Nephron progenitor cell (in vitro differentiated cells): ENCODE results near the gene ALLC.

Experiments used
- DNase-seq: peaks from one replicate; pipeline ENCODE4 v3.0.0; 2021
- H3K27ac Mint-ChIP-seq: 2 replicates; pipeline ENCODE4 v1.8.0; 2021; ENCODE audit warnings: mild to moderate bottlenecking, moderate library complexity, mixed read lengths
- H3K27me3 Mint-ChIP-seq: 2 replicates; pipeline ENCODE4 v1.8.0; 2021; ENCODE audit warnings: mild to moderate bottlenecking, low read depth, mixed read lengths; ENCODE audit not compliant: poor library complexity
- H3K36me3 Mint-ChIP-seq: 2 replicates; pipeline ENCODE4 v1.8.0; 2021; ENCODE audit warnings: low read depth, mixed read lengths
- H3K4me1 Mint-ChIP-seq: 2 replicates; pipeline ENCODE4 v1.8.0; 2021; ENCODE audit warnings: mixed read lengths
- H3K4me3 Mint-ChIP-seq: 2 replicates; pipeline ENCODE4 v1.8.0; 2021; ENCODE audit warnings: mild to moderate bottlenecking, moderate library complexity, mixed read lengths
- H3K9me3 Mint-ChIP-seq: 2 replicates; pipeline ENCODE4 v1.8.0; 2021; ENCODE audit warnings: mild to moderate bottlenecking, moderate library complexity, mixed read lengths
- CTCF ChIP-seq: fragments of 200-600 bp; sonication (generic); IDR thresholded peaks from 2 replicates; pipeline ENCODE4 v1.5.0; 2021; ENCODE audit warnings: antibody characterized with exemption

Gene ALLC

GRCh38 chr2:3703757-3704355, 45.9 kb downstream of the ALLC start:
- Mint-ChIP-seq H3K27me3 (peaks cover 52% of the 10 kb centered on the region), H3K27ac (no peak overlapping the region), H3K4me3 (no peak overlapping the region), H3K4me1 (peaks cover 6% of the 10 kb centered on the region), H3K9me3 (peaks cover 20% of the 10 kb centered on the region), H3K36me3 (peaks cover 9% of the 10 kb centered on the region)
- TF ChIP-seq CTCF = no peak
- no peak for DNase-seq

- peaks cover 51% of the 10 kb centered on the region for H3K27me3 Mint-ChIP-seq
- H3K36me3 Mint-ChIP-seq = peaks cover 9% of the 10 kb centered on the region
- DNase-seq = no peak
- no peak overlapping the region for H3K27ac Mint-ChIP-seq
- H3K4me1 Mint-ChIP-seq = peaks cover 6% of the 10 kb centered on the region
- H3K9me3 Mint-ChIP-seq = peaks cover 20% of the 10 kb centered on the region
- TF ChIP-seq CTCF = no peak
- H3K4me3 Mint-ChIP-seq = peak overlapping the region; percentile 73
These were observed 46.7 kb downstream of the ALLC start for GRCh38 chr2:3704692-3705091.

- peaks cover 51% of the 10 kb centered on the region for H3K27me3 Mint-ChIP-seq
These were observed 47.8 kb downstream of the ALLC start for GRCh38 chr2:3705782-3706181.

GRCh38 chr2:3706892-3707291, 48.9 kb downstream of the ALLC start:
- Mint-ChIP-seq H3K4me1 (peaks cover 6% of the 10 kb centered on the region), H3K4me3 (no peak overlapping the region), H3K27me3 (peaks cover 40% of the 10 kb centered on the region), H3K36me3 (peaks cover 9% of the 10 kb centered on the region), H3K9me3 (peaks cover 17% of the 10 kb centered on the region), H3K27ac (no peak overlapping the region)
- no peak for TF ChIP-seq CTCF
- no peak for DNase-seq

More at GRCh38 chr2:3705782-3706181, 47.8 kb downstream of the ALLC start:
- Mint-ChIP-seq H3K4me3 (no peak overlapping the region), H3K27ac (no peak overlapping the region), H3K4me1 (peaks cover 6% of the 10 kb centered on the region), H3K36me3 (peaks cover 9% of the 10 kb centered on the region), H3K9me3 (peaks cover 20% of the 10 kb centered on the region)
- TF ChIP-seq CTCF = no peak
- no peak for DNase-seq

- no peak overlapping the region for H3K4me3 Mint-ChIP-seq
- no peak for TF ChIP-seq CTCF
- no peak overlapping the region for H3K27ac Mint-ChIP-seq
- peaks cover 5% of the 10 kb centered on the region for H3K9me3 Mint-ChIP-seq
- H3K36me3 Mint-ChIP-seq = peaks cover 5% of the 10 kb centered on the region
- peaks cover 6% of the 10 kb centered on the region for H3K4me1 Mint-ChIP-seq
- DNase-seq = no peak
- peaks cover 24% of the 10 kb centered on the region for H3K27me3 Mint-ChIP-seq
These were observed 50.6 kb downstream of the ALLC start for GRCh38 chr2:3708576-3708975.

- Mint-ChIP-seq H3K36me3 (peaks cover 5% of the 10 kb centered on the region), H3K27ac (no peak overlapping the region), H3K4me3 (no peak overlapping the region), H3K27me3 (peaks cover 24% of the 10 kb centered on the region), H3K4me1 (peaks cover 6% of the 10 kb centered on the region), H3K9me3 (peaks cover 5% of the 10 kb centered on the region)
- DNase-seq = no peak
- no peak for TF ChIP-seq CTCF
These were observed 51.2 kb downstream of the ALLC start for GRCh38 chr2:3709225-3709624.
